ENCODE measurements around the gene LYG2.
"Not testable (repeated sequence)": the region's sequence is repeated elsewhere in the genome, so short reads cannot be mapped to it uniquely, and the experiment has no call there.

LYG2 gene

DNA sequence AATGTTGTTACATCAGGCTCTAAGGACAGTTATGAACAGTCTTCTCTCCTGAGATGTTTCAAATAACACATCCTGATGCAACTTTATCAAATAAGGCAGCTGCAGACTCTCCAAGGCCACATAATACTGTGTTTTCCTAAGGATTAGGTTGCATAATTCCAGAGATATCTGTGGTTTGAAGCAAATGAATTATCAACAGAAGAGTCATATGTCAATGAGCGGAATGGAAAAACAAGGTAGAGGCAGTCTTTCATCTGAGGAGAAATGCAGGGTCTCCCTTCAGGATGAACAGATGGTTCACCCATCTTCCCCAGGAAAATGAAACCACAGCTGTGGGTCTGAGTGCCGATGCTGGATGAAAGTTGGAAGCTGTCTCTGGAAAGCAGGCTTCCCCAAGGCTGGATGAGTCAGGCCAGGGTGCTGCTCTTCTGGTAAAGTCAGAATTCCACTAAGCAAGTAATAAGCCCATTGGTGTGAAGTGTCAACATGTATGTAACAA, 23.4 kb upstream of the LYG2 start:
- TF ChIP-seq, protein P1, sequence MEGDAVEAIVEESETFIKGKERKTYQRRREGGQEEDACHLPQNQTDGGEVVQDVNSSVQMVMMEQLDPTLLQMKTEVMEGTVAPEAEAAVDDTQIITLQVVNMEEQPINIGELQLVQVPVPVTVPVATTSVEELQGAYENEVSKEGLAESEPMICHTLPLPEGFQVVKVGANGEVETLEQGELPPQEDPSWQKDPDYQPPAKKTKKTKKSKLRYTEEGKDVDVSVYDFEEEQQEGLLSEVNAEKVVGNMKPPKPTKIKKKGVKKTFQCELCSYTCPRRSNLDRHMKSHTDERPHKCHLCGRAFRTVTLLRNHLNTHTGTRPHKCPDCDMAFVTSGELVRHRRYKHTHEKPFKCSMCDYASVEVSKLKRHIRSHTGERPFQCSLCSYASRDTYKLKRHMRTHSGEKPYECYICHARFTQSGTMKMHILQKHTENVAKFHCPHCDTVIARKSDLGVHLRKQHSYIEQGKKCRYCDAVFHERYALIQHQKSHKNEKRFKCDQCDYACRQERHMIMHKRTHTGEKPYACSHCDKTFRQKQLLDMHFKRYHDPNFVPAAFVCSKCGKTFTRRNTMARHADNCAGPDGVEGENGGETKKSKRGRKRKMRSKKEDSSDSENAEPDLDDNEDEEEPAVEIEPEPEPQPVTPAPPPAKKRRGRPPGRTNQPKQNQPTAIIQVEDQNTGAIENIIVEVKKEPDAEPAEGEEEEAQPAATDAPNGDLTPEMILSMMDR (conservative IDR thresholded peaks at IDR 0.05; ENCODE audit: control insufficient read depth, insufficient read depth, low read depth, low read length), result no peak
- peak; percentile 81 for DNase-seq (ENCODE audit: low read depth)
- H3K4me3 ChIP-seq (ENCODE audit: control insufficient read depth, low read depth, low read length), result no peak overlapping the region

DNA sequence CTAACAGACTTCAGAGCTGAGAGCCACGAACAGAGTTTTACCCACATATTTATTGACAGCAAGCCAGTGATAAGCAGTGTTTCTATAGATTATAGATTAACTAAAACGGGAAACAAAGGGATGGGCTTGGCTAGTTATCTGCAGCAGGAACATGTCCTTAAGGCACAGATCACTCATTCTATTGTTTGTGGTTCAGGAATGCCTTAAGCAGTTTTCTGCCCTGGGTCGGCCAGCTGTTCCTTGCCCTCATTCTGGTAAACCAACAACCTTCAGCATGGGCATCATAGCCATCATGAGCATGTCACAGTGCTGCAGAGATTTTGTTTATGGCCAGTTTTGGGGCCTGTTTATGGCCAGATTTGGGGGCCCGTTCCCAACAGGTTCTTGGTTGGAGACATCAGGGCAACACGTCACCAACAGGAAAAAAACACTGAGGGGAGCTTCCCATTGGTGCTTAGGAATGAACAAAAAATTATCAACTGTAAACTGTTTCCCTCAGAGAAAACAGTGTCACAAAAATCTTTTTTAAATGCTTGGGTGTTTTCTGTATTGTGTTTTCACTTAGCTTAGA, 22.8 kb upstream of the LYG2 start:
- not testable (repeated sequence) for H3K4me3 ChIP-seq (ENCODE audit: control insufficient read depth, low read depth, low read length); DNase-seq (ENCODE audit: low read depth)

DNA sequence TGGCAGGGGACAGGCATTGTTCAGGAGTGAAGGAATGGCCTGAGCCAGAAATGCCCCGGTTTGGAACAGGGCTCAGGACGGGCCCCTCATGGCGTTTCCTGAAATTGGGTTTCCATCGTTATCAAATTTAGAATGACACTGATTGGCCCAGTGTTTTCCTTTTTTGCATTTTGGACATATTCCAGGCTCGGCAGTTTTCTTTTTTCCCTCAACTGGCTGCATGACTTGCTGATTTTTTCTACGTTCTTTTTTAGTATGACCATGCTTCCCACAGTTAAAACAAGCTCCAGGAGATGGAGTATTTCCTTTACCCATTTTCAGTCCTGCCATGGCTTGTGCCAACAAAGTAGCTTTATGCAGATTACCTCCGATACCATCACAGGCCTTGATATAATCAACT, 20.4 kb upstream of the LYG2 start:
- TF ChIP-seq, protein P1 (conservative IDR thresholded peaks at IDR 0.05; ENCODE audit: control insufficient read depth, insufficient read depth, low read depth, low read length), result no peak
- no peak for DNase-seq (ENCODE audit: low read depth)
- H3K4me3 ChIP-seq (ENCODE audit: control insufficient read depth, low read depth, low read length), result no peak overlapping the region

DNA sequence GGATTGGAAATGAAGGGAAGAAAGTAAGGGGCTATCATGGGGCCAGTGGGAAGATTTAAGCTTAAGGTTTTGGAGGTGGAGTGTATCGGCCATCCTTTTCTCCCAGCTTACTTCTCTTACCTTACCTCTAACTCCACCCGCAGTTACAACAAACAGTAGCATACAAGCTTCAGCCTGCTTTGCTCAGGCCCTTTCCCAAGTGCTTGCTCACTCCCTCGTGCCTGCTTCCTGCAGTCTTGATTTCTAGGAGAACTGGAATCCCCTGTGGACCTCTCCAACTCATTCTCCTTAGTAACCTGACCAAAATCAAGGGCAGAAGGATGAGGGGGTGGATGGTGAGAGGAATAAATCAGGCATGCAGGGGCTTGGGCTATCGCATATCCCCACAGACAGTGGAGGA, 5.8 kb upstream of the LYG2 start:
- TF ChIP-seq, protein P1 (conservative IDR thresholded peaks at IDR 0.05; ENCODE audit: control insufficient read depth, insufficient read depth, low read depth, low read length), result no peak
- peak; percentile 19 for DNase-seq (ENCODE audit: low read depth)

GRCh38 chr2:99260184-99260583, 4.7 kb upstream of the LYG2 start:
- TF ChIP-seq, protein P1 (conservative IDR thresholded peaks at IDR 0.05; ENCODE audit: control insufficient read depth, insufficient read depth, low read depth, low read length), result no peak
- no peak for DNase-seq (ENCODE audit: low read depth)
- no peak overlapping the region for H3K4me3 ChIP-seq (ENCODE audit: control insufficient read depth, low read depth, low read length)

More for the DNA sequence above, 5.8 kb upstream of the LYG2 start:
- no peak overlapping the region for H3K4me3 ChIP-seq (ENCODE audit: control insufficient read depth, low read depth, low read length)

DNA sequence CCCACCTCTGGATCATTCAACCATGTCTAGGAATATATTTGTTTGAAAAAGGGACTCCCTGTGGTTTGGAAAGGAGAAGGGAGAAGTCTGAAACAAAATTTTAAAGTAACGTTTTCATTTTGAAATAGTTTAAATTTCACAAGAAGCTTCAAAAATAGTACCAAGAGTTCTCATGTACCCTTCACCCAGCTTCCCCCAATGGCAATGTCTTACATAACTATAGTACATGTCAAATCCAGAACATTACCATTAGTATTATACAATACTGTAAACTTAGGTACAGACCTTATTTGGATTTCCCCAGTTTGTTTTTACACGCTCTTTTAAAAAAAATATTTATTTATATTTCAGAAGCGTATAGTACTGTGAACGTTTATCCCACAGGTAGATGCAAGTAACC, 4.0 kb upstream of the LYG2 start:
- DNase-seq (ENCODE audit: low read depth), result no peak
- no peak overlapping the region for H3K4me3 ChIP-seq (ENCODE audit: control insufficient read depth, low read depth, low read length)
- TF ChIP-seq, protein P1 (conservative IDR thresholded peaks at IDR 0.05; ENCODE audit: control insufficient read depth, insufficient read depth, low read depth, low read length), result no peak

DNA sequence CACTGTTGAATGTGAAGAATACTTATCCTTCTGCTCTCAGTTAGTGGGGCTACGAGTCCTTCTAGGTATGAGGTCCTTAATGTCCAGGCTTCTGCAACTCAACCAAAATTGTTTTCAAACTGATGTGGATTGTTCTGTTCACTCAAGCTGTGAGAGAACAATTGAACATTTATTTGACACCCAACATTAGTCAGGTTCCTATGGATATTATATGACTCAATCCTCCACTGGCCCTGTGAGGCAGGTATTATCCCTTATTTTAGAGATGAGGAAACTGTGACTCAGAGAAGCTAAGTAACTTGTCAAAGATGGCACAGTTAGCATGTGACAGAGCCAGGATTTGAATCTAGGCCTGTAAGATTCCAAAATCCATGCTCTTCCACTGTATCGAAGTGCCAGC, 1.2 kb upstream of the LYG2 start:
- no peak overlapping the region for H3K4me3 ChIP-seq (ENCODE audit: control insufficient read depth, low read depth, low read length)
- DNase-seq (ENCODE audit: low read depth), result peak; percentile 29
- TF ChIP-seq, protein P1 (conservative IDR thresholded peaks at IDR 0.05; ENCODE audit: control insufficient read depth, insufficient read depth, low read depth, low read length), result no peak

Data from fibroblast of mammary gland (primary cell).